Measurements from ENCODE around the gene SORCS1. TPM values are rescaled to one million over a fixed set of nuclear protein-coding genes. Genes with fewer than 3 reads are reported as not detected.

The SORCS1 gene
- total and polyA plus RNA-seq, 2 of the 13 experiments (the other 11 are each of a cell fraction or from before 2014, with no cell fraction given) = not detected

DNA sequence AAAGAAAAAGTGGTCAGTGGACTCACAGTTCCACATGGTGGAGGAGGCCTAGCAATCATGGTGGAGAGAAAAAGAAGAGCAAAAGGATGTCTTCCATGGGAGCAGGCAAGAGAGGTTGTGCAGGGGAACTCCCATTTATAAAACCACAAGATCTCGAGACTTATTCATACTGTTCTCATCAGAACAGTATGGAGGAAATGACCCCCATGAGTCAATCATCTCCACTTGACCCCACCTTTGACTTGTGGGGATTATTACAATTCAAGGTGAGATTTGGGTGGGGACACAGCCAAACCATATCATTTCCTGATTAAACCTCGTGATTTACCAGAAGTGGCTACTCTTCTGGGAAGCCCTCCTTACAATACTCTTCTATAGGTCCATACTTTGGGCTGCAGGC lies 160.1 kb downstream of the SORCS1 start (continued):
- no peak for TF ChIP-seq ZNF747 (CRISPR knock-in tag; IDR thresholded peaks at IDR 0.05; ENCODE audit: borderline replicate concordance)
- no peak for TF ChIP-seq NFE2L1 (CRISPR knock-in tag; IDR thresholded peaks at IDR 0.05; ENCODE audit: borderline replicate concordance)
- no peak for TF ChIP-seq BRCA1 (CRISPR knock-in tag; IDR thresholded peaks at IDR 0.05)
- no peak for TF ChIP-seq FOXC1 (CRISPR knock-in tag; IDR thresholded peaks at IDR 0.05; ENCODE audit: borderline replicate concordance)
- TF ChIP-seq, protein P1, sequence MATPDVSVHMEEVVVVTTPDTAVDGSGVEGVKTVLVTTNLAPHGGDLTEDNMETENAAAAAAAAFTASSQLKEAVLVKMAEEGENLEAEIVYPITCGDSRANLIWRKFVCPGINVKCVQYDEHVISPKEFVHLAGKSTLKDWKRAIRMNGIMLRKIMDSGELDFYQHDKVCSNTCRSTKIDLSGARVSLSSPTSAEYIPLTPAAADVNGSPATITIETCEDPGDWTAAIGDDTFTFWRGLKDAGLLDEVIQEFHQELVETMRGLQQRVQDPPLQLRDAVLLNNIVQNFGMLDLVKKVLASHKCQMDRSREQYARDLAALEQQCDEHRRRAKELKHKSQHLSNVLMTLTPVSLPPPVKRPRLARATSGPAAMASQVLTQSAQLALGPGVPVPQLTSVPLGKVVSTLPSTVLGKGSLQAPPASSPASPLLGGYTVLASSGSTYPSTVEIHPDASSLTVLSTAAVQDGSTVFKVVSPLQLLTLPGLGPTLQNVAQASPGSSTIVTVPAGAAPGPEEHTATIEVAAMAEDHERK (CRISPR knock-in tag; IDR thresholded peaks at IDR 0.05; ENCODE audit: low read depth) = no peak
- TF ChIP-seq ZNF841 (CRISPR knock-in tag; IDR thresholded peaks at IDR 0.05; ENCODE audit: borderline replicate concordance) = no peak
- no peak for TF ChIP-seq PITX1 (CRISPR knock-in tag; IDR thresholded peaks at IDR 0.05)

DNA sequence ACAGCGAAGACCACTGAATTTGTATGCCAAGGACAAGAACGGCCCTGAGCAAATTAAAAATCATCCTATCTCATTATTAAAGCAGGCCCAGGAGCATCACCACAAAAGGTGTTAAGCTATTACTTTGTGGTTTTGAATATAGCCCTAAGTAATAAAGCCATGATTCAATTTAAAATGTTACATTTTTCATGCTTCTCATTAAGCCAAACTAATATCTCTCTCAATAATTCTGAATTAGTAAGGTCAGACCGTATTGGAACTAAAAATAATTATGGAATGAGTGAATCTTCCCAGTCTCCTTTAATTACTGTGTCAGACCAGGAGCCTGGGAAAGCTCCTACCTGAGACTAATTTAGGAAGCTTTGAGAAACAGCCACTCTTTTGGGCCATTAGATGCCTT lies 162.4 kb downstream of the SORCS1 start:
- POLR2A ChIA-PET = no interaction called here
- Histone ChIP-seq H3K4me2 (ENCODE audit: low read depth, low read length) (no peak overlapping the region), H3K9me3 (ENCODE audit: low read length) (peaks cover 36% of the 10 kb centered on the region), H4K20me1 (ENCODE audit: insufficient read depth, low read length) (no peaks in the 10 kb centered on the region), H2AFZ (ENCODE audit: low read length) (no peak overlapping the region), H3K4me1 (ENCODE audit: insufficient read depth, low read length) (no peaks in the 10 kb centered on the region), H3K9ac (ENCODE audit: insufficient read depth, low read depth, low read length) (no peak overlapping the region), H3K36me3 (replicated peaks in 1 of 2; ENCODE audit: control insufficient read depth in 1 of 2, insufficient read depth in 2 of 2, low read length in 2 of 2) (no peaks in the 10 kb centered on the region), H3K27ac (ENCODE audit: extremely low read length, insufficient read depth, low read length) (no peak overlapping the region), H3K79me2 (ENCODE audit: insufficient read depth, low read length) (no peaks in the 10 kb centered on the region), H3K4me3 (replicated peaks in 1 of 3; ENCODE audit: insufficient read depth in 1 of 3, low read depth in 2 of 3, low read length in 3 of 3) (no peak overlapping the region), H3K27me3 (ENCODE audit: control insufficient read depth in 1 of 2, insufficient read depth in 2 of 2, low read length in 2 of 2) (no peaks in the 10 kb centered on the region)
- DNase-seq (ENCODE audit: low spot score) = no peak
- WGBS (ENCODE audit: low lambda C conversion rate) = 19% methylated on average over 3 of the region's 3 CpGs
- no TSS peak for BruUV-seq (replicated peaks)
- CTCF ChIA-PET (ENCODE audit: low intra/inter-chr PET ratio, low total read pairs) = no interaction called here
- ATAC-seq = no peak
- no peak for FAIRE-seq
- intact Hi-C loops (cut with micrococcal nuclease; ENCODE audit: unreplicated experiment) = no loop called here
- in situ Hi-C loops (cut with HindIII; ENCODE audit: extremely low pct_ligation_motif_present, low pct_unique_long_range_greater_than_20kb) = no loop called here
- TF ChIP-seq, protein P2, sequence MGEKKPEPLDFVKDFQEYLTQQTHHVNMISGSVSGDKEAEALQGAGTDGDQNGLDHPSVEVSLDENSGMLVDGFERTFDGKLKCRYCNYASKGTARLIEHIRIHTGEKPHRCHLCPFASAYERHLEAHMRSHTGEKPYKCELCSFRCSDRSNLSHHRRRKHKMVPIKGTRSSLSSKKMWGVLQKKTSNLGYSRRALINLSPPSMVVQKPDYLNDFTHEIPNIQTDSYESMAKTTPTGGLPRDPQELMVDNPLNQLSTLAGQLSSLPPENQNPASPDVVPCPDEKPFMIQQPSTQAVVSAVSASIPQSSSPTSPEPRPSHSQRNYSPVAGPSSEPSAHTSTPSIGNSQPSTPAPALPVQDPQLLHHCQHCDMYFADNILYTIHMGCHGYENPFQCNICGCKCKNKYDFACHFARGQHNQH (CRISPR knock-in tag; IDR thresholded peaks at IDR 0.05) = no peak
- TF ChIP-seq, protein P3, sequence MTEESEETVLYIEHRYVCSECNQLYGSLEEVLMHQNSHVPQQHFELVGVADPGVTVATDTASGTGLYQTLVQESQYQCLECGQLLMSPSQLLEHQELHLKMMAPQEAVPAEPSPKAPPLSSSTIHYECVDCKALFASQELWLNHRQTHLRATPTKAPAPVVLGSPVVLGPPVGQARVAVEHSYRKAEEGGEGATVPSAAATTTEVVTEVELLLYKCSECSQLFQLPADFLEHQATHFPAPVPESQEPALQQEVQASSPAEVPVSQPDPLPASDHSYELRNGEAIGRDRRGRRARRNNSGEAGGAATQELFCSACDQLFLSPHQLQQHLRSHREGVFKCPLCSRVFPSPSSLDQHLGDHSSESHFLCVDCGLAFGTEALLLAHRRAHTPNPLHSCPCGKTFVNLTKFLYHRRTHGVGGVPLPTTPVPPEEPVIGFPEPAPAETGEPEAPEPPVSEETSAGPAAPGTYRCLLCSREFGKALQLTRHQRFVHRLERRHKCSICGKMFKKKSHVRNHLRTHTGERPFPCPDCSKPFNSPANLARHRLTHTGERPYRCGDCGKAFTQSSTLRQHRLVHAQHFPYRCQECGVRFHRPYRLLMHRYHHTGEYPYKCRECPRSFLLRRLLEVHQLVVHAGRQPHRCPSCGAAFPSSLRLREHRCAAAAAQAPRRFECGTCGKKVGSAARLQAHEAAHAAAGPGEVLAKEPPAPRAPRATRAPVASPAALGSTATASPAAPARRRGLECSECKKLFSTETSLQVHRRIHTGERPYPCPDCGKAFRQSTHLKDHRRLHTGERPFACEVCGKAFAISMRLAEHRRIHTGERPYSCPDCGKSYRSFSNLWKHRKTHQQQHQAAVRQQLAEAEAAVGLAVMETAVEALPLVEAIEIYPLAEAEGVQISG (CRISPR knock-in tag; IDR thresholded peaks at IDR 0.05) = no peak
- TF ChIP-seq, protein P4, sequence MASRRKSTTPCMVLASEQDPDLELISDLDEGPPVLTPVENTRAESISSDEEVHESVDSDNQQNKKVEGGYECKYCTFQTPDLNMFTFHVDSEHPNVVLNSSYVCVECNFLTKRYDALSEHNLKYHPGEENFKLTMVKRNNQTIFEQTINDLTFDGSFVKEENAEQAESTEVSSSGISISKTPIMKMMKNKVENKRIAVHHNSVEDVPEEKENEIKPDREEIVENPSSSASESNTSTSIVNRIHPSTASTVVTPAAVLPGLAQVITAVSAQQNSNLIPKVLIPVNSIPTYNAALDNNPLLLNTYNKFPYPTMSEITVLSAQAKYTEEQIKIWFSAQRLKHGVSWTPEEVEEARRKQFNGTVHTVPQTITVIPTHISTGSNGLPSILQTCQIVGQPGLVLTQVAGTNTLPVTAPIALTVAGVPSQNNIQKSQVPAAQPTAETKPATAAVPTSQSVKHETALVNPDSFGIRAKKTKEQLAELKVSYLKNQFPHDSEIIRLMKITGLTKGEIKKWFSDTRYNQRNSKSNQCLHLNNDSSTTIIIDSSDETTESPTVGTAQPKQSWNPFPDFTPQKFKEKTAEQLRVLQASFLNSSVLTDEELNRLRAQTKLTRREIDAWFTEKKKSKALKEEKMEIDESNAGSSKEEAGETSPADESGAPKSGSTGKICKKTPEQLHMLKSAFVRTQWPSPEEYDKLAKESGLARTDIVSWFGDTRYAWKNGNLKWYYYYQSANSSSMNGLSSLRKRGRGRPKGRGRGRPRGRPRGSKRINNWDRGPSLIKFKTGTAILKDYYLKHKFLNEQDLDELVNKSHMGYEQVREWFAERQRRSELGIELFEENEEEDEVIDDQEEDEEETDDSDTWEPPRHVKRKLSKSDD (CRISPR knock-in tag; IDR thresholded peaks at IDR 0.05; ENCODE audit: low read depth) = no peak
- TF ChIP-seq ZNF501 (CRISPR knock-in tag; IDR thresholded peaks at IDR 0.05) (no peak), XRCC5 (optimal IDR thresholded peaks at IDR 0.05; ENCODE audit: low read length) (no peak)
- TF ChIP-seq, protein P5, sequence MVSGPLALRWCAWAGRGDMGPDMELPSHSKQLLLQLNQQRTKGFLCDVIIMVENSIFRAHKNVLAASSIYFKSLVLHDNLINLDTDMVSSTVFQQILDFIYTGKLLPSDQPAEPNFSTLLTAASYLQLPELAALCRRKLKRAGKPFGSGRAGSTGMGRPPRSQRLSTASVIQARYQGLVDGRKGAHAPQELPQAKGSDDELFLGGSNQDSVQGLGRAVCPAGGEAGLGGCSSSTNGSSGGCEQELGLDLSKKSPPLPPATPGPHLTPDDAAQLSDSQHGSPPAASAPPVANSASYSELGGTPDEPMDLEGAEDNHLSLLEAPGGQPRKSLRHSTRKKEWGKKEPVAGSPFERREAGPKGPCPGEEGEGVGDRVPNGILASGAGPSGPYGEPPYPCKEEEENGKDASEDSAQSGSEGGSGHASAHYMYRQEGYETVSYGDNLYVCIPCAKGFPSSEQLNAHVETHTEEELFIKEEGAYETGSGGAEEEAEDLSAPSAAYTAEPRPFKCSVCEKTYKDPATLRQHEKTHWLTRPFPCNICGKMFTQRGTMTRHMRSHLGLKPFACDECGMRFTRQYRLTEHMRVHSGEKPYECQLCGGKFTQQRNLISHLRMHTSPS (CRISPR knock-in tag; IDR thresholded peaks at IDR 0.05; ENCODE audit: low read depth) = no peak

Measured in HepG2 (cell line).